BE2C (cell line): ENCODE data around the gene NUSAP1.

Source experiments
- DNase-seq: peaks from one replicate; pipeline ENCODE4 v3.0.0-alpha.2; 2020
- H3K27me3 ChIP-seq: fragments of 250-450 bp; sonication (Bioruptor Pico); 2 replicates; pipeline ENCODE4 v1.5.1; 2020; ENCODE audit warnings: mild to moderate bottlenecking
- H3K36me3 ChIP-seq: fragments of 250-450 bp; sonication (Bioruptor Pico); 2 replicates; pipeline ENCODE4 v1.5.1; 2020; ENCODE audit warnings: mild to moderate bottlenecking
- H3K4me1 ChIP-seq: fragments of 250-450 bp; sonication (Bioruptor Pico); 2 replicates; pipeline ENCODE4 v1.5.1; 2020
- H3K4me3 ChIP-seq: 2 replicates; pipeline ENCODE4 v1.5.1; 2011; ENCODE audit warnings: low read depth, low read length
- H3K9me3 ChIP-seq: fragments of 250-450 bp; sonication (Bioruptor Pico); 2 replicates; pipeline ENCODE4 v1.5.1; 2020
- TF ChIP-seq, protein P1 (sequence below): IDR thresholded peaks from 2 replicates; pipeline ENCODE4 v1.5.1; 2012; ENCODE audit warnings: mild to moderate bottlenecking, low read depth, low read length

Gene NUSAP1

DNA sequence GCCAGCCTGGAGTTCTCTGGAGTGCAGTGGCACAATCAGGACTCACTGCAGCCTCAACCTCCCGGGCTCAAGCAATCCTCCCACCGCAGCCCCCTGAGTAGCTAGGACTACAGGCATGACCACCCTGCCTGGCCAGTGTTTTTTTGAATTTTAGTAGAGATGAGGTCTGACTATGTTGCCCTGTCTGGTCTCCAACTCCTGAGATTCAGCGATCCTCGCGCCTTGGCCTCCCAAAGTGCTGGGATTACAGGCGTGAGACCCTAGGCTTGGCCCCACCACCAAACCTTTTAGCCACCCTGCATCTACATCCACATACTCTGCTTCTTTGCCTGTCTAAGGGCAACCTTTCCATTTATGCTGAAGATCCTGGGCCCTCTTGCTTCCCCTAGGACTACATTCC lies 4.4 kb downstream of the NUSAP1 start:
- Histone ChIP-seq H3K27me3 (no peaks in the 10 kb centered on the region), H3K4me1 (no peaks in the 10 kb centered on the region), H3K9me3 (no peaks in the 10 kb centered on the region), H3K36me3 (peaks cover 37% of the 10 kb centered on the region), H3K4me3 (no peak overlapping the region)
- TF ChIP-seq, protein P1, sequence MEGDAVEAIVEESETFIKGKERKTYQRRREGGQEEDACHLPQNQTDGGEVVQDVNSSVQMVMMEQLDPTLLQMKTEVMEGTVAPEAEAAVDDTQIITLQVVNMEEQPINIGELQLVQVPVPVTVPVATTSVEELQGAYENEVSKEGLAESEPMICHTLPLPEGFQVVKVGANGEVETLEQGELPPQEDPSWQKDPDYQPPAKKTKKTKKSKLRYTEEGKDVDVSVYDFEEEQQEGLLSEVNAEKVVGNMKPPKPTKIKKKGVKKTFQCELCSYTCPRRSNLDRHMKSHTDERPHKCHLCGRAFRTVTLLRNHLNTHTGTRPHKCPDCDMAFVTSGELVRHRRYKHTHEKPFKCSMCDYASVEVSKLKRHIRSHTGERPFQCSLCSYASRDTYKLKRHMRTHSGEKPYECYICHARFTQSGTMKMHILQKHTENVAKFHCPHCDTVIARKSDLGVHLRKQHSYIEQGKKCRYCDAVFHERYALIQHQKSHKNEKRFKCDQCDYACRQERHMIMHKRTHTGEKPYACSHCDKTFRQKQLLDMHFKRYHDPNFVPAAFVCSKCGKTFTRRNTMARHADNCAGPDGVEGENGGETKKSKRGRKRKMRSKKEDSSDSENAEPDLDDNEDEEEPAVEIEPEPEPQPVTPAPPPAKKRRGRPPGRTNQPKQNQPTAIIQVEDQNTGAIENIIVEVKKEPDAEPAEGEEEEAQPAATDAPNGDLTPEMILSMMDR = no peak
- no peak for DNase-seq

DNA sequence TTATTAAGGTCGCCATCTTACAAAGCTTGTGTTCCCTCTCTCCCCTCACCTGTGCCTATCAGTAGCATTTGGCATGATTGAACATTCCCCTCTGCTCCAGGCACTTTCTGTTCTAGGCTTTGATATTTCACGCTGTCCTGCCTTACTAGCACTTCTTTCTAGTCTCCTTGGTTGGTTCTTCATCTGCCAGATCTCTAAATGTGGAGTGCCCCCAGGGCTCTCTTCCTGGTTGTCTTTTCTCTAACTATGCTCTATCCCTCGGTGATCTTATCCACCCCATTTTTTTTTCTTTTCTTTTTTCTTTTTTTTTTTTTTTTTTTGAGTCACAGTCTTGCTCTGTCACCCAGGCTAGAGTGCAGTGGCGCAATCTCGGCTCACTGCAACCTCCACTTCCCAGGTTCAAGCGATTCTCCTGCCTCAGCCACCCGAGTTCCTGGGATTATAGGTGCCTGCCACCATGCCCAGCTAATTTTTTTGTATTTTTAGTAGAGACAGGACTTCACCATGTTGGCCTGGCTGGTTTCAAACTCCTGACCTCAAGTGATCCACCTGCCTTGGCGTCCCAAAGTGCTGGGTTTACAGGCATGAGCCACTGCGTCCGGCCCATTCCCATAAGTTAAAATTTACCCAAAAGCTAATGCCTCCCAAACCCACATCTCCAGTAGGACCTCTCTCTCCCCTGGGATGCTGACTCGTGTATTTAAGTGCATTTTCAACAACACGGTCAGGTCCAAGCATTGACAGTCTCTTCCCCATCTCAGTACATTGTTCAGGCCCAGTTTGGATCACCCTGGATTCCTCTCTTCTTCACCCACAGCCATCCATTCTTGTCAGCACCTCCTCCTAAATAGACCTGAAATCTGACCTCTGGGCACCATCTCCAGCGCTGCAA lies 5.2 kb downstream of the NUSAP1 start:
- Histone ChIP-seq H3K9me3 (no peaks in the 10 kb centered on the region), H3K4me3 (no peak overlapping the region), H3K36me3 (peaks cover 44% of the 10 kb centered on the region), H3K27me3 (no peaks in the 10 kb centered on the region), H3K4me1 (no peaks in the 10 kb centered on the region)
- TF ChIP-seq, protein P1 = no peak
- DNase-seq = no peak

DNA sequence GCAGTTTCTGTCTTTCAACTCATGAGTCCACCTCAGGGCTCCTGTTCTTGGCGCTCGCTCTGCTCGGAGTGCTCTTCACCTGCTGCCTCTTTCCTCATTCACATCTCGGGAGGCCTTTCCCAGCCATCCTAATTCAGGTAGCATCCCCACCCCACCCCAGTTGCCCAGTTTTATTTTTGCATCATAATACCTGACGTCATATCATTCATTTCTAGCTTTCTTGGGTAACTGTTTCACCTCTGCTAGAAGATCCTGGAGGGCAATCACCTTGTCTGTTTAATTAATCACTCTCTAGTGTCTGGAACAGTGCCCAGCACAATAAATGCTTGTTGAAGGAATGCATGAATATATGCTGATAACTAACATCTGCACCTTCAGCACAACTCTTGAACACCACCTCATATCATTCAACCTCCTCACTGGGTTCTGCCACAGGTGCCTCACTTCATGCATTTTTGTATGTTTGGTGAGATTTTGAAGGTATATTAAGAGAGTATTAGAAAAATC lies 7.6 kb downstream of the NUSAP1 start:
- DNase-seq = no peak
- Histone ChIP-seq H3K27me3 (no peaks in the 10 kb centered on the region), H3K36me3 (peaks cover 58% of the 10 kb centered on the region), H3K4me1 (no peaks in the 10 kb centered on the region), H3K4me3 (no peak overlapping the region), H3K9me3 (no peaks in the 10 kb centered on the region)
- TF ChIP-seq, protein P1 = no peak

DNA sequence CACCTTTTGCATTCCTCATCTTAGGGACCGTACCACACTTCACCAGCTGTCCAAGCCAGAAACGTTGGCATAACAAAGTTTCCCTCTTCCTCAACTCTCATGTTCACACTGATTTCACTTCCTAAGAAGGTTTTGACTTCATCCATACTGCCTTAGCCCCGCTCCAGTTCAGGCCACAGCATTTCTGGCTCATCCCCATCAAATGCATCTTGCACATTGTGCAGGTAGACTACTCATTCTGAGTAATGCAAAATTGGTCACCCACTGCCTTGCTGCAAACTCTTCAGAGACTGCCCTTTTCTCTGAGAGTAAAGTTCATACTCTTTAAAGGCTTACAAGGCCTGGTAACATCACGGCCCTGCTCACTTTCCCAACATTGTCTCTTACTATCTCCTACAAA lies 8.8 kb downstream of the NUSAP1 start:
- H3K9me3 ChIP-seq = no peaks in the 10 kb centered on the region
- TF ChIP-seq, protein P1 = no peak
- no peaks in the 10 kb centered on the region for H3K4me1 ChIP-seq
- DNase-seq = no peak
- H3K27me3 ChIP-seq = no peaks in the 10 kb centered on the region
- peaks cover 68% of the 10 kb centered on the region for H3K36me3 ChIP-seq
- no peak overlapping the region for H3K4me3 ChIP-seq

DNA sequence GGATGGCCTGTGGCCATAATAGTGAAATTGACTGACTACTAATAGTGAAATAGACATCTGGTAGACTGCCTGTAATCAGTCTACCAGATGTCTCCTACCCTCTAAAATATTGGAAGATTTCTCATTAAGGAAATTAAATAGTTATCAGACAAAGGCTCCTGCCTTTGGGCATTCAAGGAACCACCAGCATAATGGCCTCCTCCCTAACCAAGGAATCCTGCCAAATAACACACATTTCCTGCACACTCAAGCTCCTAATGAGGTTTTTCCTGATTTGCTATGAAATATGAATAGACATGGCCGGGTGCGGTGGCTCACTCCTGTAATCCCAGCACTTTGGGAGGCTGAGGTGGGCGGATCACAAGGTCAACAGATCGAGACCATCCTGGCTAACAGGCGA lies 14.6 kb downstream of the NUSAP1 start:
- Histone ChIP-seq H3K4me3 (no peak overlapping the region), H3K36me3 (peaks cover 77% of the 10 kb centered on the region), H3K4me1 (no peaks in the 10 kb centered on the region), H3K27me3 (no peaks in the 10 kb centered on the region), H3K9me3 (no peaks in the 10 kb centered on the region)
- DNase-seq = no peak
- TF ChIP-seq, protein P1 = no peak

DNA sequence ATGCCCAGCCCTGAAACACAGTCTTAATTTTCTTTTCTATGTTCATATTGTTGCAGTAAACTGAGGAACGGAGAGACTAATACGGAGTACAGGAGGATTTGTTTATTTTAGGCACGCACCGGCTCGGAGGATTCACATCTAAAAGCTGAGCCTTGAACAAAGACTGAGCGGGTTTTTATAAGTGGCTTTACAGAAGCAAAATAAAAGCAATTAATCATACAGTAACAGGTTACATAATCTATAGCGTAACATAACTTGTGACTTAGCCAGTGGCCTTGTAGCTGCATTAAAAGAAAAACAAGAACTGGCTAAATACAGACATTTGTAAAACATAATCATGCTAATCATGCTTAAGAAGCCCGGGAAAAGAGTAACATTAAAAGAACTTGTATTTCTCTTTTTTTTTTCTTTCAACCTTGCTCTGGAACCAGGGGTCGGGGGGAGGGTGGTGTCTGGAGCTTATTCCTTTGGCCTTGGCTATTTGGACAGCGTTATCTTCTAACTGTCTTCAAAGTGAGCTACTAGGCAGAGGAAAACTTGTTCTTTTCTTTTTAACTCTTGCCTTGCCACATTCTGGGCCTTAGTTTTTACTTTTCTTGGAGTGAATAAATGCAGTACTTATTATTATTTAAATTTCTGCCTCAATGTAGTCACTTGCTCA lies 17.5 kb downstream of the NUSAP1 start:
- no peaks in the 10 kb centered on the region for H3K4me1 ChIP-seq
- TF ChIP-seq, protein P1 = no peak
- DNase-seq = no peak
- H3K9me3 ChIP-seq = no peaks in the 10 kb centered on the region
- peaks cover 79% of the 10 kb centered on the region for H3K36me3 ChIP-seq
- H3K27me3 ChIP-seq = no peaks in the 10 kb centered on the region
- H3K4me3 ChIP-seq = no peak overlapping the region
